K562 (cell line): ENCODE results near the gene ZNF195.
"Not testable (repeated sequence)": the region's sequence is repeated elsewhere in the genome, so short reads cannot be mapped to it uniquely, and the experiment has no call there.

Source experiments
- ERF ChIP-seq: fragments of 450-650 bp; formaldehyde crosslinking; IDR thresholded peaks from 2 replicates; pipeline ENCODE4 v1.4.0; 2020; ENCODE audit warnings: mild to moderate bottlenecking, mixed read lengths
- FOXO4 ChIP-seq: fragments of 450-650 bp; formaldehyde crosslinking; IDR thresholded peaks from 2 replicates; pipeline ENCODE4 v1.4.0; 2020; ENCODE audit warnings: mild to moderate bottlenecking, moderate library complexity
- GABPB2 ChIP-seq: fragments of 250-450 bp; sonication (Bioruptor Pico); conservative IDR thresholded peaks from 2 replicates; pipeline ENCODE4 v1.5.1; 2021; ENCODE audit warnings: mild to moderate bottlenecking
- JUND ChIP-seq, 2 experiments: IDR thresholded peaks; 2 replicates in 1 of 2; 3 replicates in 1 of 2; pipeline ENCODE4 v1.6.1; 2011; ENCODE audit warnings: borderline replicate concordance in 2 of 2, low read depth in 2 of 2, low read length in 2 of 2, improper control_type of control experiment in 1 of 2, missing biosample characterization in 1 of 2, missing genetic modification characterization in 1 of 2, missing genetic modification reagents in 1 of 2
- NR2C1 ChIP-seq, 2 experiments: fragments of 450-650 bp; IDR thresholded peaks; 2 replicates each; pipeline ENCODE4 v1.6.1; 2017; ENCODE audit warnings: mild to moderate bottlenecking in 2 of 2, antibody characterized with exemption in 1 of 2, inconsistent platforms in 1 of 2, missing compliant biosample characterization in 1 of 2, missing genetic modification characterization in 1 of 2
- NR2C2 ChIP-seq, 2 experiments: fragments of 200-800 bp in 1 of 2; sonication (Bioruptor generic) in 1 of 2; sonication (generic) in 1 of 2; formaldehyde crosslinking in 1 of 2; IDR thresholded peaks; 2 replicates each; pipeline versions ENCODE4 v1.6.1 to v1.8.0; 2016 to 2022; ENCODE audit warnings: mild to moderate bottlenecking in 1 of 2, missing compliant biosample characterization in 1 of 2, missing genetic modification characterization in 1 of 2, missing genetic modification reagents in 1 of 2
- POLR2A ChIP-seq: fragments of 450-650 bp; conservative IDR thresholded peaks from 2 replicates; pipeline ENCODE4 v1.6.1; 2016
- RBM25 ChIP-seq: fragments of 200-400 bp; formaldehyde crosslinking; IDR thresholded peaks from 2 replicates; pipeline ENCODE4 v1.6.1; 2018; ENCODE audit warnings: low read length, low read depth, moderate library complexity; ENCODE audit not compliant: severe bottlenecking
- SP1 ChIP-seq: sonication (generic); formaldehyde crosslinking; IDR thresholded peaks from 2 replicates; pipeline ENCODE4 v1.8.1; 2022; ENCODE audit warnings: mild to moderate bottlenecking, missing genetic modification reagents
- TBP ChIP-seq: optimal IDR thresholded peaks from 2 replicates; pipeline ENCODE3; 2011; ENCODE audit warnings: low read depth, low read length, improper control_type of control experiment
- TSHZ1 ChIP-seq: fragments of 250-450 bp; sonication (Bioruptor Pico); IDR thresholded peaks from 2 replicates; pipeline ENCODE4 v1.4.0; 2020; ENCODE audit warnings: mild to moderate bottlenecking, moderate library complexity
- ZBTB33 ChIP-seq: sonication (generic); formaldehyde crosslinking; IDR thresholded peaks from 2 replicates; pipeline ENCODE4 v1.8.1; 2023; ENCODE audit warnings: mild to moderate bottlenecking, missing genetic modification reagents
- TF ChIP-seq, protein P1 (sequence below): sonication (generic); formaldehyde crosslinking; IDR thresholded peaks from 2 replicates; pipeline ENCODE4 v1.8.1; 2022; ENCODE audit warnings: missing genetic modification reagents

DNA sequence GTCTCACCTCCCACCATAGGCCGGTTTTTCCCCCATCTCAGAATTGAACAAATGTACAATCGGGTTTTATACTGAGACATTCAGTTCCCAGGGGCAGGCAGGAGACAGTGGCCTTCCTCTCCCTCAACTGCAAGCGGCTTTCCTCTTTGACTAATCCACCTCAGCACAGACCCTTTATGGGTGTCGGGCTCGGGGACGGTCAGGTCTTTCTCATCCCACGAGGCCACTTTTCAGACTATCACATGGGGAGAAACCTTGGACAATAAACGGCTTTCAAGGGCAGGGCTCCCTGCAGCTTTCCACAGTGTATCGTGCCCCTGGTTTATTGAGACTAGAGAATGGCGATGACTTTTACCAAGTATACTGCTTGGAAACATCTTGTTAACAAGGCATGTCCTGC lies 16.0 kb upstream of the ZNF195 start:
- TF ChIP-seq POLR2A; JUND (IDR thresholded peaks at IDR 0.05; ENCODE audit: borderline replicate concordance, low read depth, low read length); JUND (tag; IDR thresholded peaks at IDR 0.05; ENCODE audit: borderline replicate concordance, low read depth, low read length); TBP; SP1 (CRISPR knock-in tag); ERF; GABPB2 (CRISPR knock-in tag); ZBTB33; NR2C1 (IDR thresholded peaks at IDR 0.05); NR2C1 (tag; IDR thresholded peaks at IDR 0.05); FOXO4; RBM25; NR2C2 (CRISPR knock-in tag; IDR thresholded peaks at IDR 0.05); NR2C2 (tag; IDR thresholded peaks at IDR 0.05); TSHZ1 (CRISPR knock-in tag): not testable (repeated sequence)
- TF ChIP-seq, protein P1, sequence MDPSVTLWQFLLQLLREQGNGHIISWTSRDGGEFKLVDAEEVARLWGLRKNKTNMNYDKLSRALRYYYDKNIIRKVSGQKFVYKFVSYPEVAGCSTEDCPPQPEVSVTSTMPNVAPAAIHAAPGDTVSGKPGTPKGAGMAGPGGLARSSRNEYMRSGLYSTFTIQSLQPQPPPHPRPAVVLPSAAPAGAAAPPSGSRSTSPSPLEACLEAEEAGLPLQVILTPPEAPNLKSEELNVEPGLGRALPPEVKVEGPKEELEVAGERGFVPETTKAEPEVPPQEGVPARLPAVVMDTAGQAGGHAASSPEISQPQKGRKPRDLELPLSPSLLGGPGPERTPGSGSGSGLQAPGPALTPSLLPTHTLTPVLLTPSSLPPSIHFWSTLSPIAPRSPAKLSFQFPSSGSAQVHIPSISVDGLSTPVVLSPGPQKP, result not testable (repeated sequence)
